ENCODE data around the gene UCHL1. TPM values are rescaled to one million over a fixed set of nuclear protein-coding genes. Genes with fewer than 3 reads are reported as not detected.

Gene UCHL1
- total RNA-seq, 6 experiments from 2014 or later: 0.44 to 8.7 (median 1.6) TPM; not detected in 1

- peak overlapping the region; percentile 45 to 68 (median 67) for H3K4me3 ChIP-seq
- H3K4me1 ChIP-seq: peaks cover 0 to 17% (median 3%) of the 10 kb centered on the region in 4 donors
- peak overlapping the region; percentile 82 to 95 (median 87) for H3K27ac ChIP-seq
- no peaks in the 10 kb centered on the region for H3K36me3 ChIP-seq
- TF ChIP-seq CTCF (IDR thresholded peaks at IDR 0.05): no peak
- TF ChIP-seq POLR2A (IDR thresholded peaks at IDR 0.05): no peak
- no peaks in the 10 kb centered on the region for H3K9me3 ChIP-seq
- H3K27me3 ChIP-seq: no peaks in the 10 kb centered on the region
- no peak for ATAC-seq
- intact Hi-C loops (cut with DNase I): loop anchor here in 1 of 2 donors (5.0 kb wide), 1 partner anchor 240 kb away; no protein-coding TSS in a partner anchor
- DNase-seq: no peak
- 8% methylated on average over 2 of the region's 2 CpGs for WGBS (ENCODE audit: insufficient coverage, low coverage, low lambda C conversion rate, missing lambda C conversion rate)
These were observed 39.8 kb upstream of the UCHL1 start for GRCh38 chr4:41217020-41217333.

- TF ChIP-seq CTCF (IDR thresholded peaks at IDR 0.05): no peak
- no peak for TF ChIP-seq POLR2A (IDR thresholded peaks at IDR 0.05)
- Histone ChIP-seq H3K4me3 (no peak overlapping the region), H3K9me3 (no peaks in the 10 kb centered on the region), H3K36me3 (no peaks in the 10 kb centered on the region), H3K27ac (peak overlapping the region in 2 of 3 donors; percentile 82 to 95), H3K27me3 (no peaks in the 10 kb centered on the region), H3K4me1 (peaks cover 0 to 13% (median under 1%) of the 10 kb centered on the region in 4 donors)
- WGBS (ENCODE audit: insufficient coverage, low coverage, low lambda C conversion rate, missing lambda C conversion rate): 76% methylated on average over 2 of the region's 2 CpGs
- no peak for ATAC-seq
- intact Hi-C loops (cut with DNase I): loop anchor here in 1 of 2 donors (5.0 kb wide), 1 partner anchor 240 kb away; no protein-coding TSS in a partner anchor
- no peak for DNase-seq
These were observed 39.4 kb upstream of the UCHL1 start for GRCh38 chr4:41217374-41217773.

- peaks cover 0 to 12% (median 0%) of the 10 kb centered on the region in 4 donors for H3K4me1 ChIP-seq
- H3K27me3 ChIP-seq: no peaks in the 10 kb centered on the region
- no peaks in the 10 kb centered on the region for H3K36me3 ChIP-seq
- WGBS (ENCODE audit: insufficient coverage, low coverage, low lambda C conversion rate, missing lambda C conversion rate): 88% methylated on average over 3 of the region's 3 CpGs
- TF ChIP-seq CTCF (IDR thresholded peaks at IDR 0.05) (no peak), POLR2A (IDR thresholded peaks at IDR 0.05) (no peak)
- intact Hi-C loops (cut with DNase I): loop anchor here in 1 of 2 donors (5.0 kb wide), 1 partner anchor 241 kb away; no protein-coding TSS in a partner anchor
- no peaks in the 10 kb centered on the region for H3K9me3 ChIP-seq
- no peak overlapping the region for H3K27ac ChIP-seq
- DNase-seq: no peak
- no peak for ATAC-seq
- H3K4me3 ChIP-seq: no peak overlapping the region
These were observed 38.0 kb upstream of the UCHL1 start for GRCh38 chr4:41218703-41219102.

GRCh38 chr4:41219421-41219950 lies 37.2 kb upstream of the UCHL1 start:
- ATAC-seq: no peak
- TF ChIP-seq CTCF (IDR thresholded peaks at IDR 0.05): no peak
- TF ChIP-seq POLR2A (IDR thresholded peaks at IDR 0.05): no peak
- WGBS (ENCODE audit: insufficient coverage, low coverage, low lambda C conversion rate, missing lambda C conversion rate): 81% methylated on average over 3 of the region's 3 CpGs

More at GRCh38 chr4:41219421-41219950, 37.2 kb upstream of the UCHL1 start:
- Histone ChIP-seq H3K36me3 (no peaks in the 10 kb centered on the region), H3K27me3 (no peaks in the 10 kb centered on the region), H3K9me3 (no peaks in the 10 kb centered on the region), H3K4me1 (peaks cover 0 to 12% (median 0%) of the 10 kb centered on the region in 4 donors), H3K4me3 (no peak overlapping the region), H3K27ac (no peak overlapping the region)
- intact Hi-C loops (cut with DNase I): loop anchor here in 1 of 2 donors (5.0 kb wide), 1 partner anchor 242 kb away; no protein-coding TSS in a partner anchor
- no peak for DNase-seq

All from right lobe of liver (tissue), 6 donors.